ENCODE results near the gene CDK6.
A peak's percentile ranks its signal among the peaks of the same experiment; 100 is the strongest.

CDK6 gene

GRCh38 chr7:92639966-92640365, 196.4 kb downstream of the CDK6 start:
- DNase-seq: peak; percentile 92

GRCh38 chr7:92639213-92639896, 197.0 kb downstream of the CDK6 start:
- DNase-seq: peak; percentile 81

- DNase-seq: no peak
Observed at GRCh38 chr7:92636018-92636560, 200.3 kb downstream of the CDK6 start.

GRCh38 chr7:92635538-92635937, 200.8 kb downstream of the CDK6 start:
- DNase-seq: no peak

GRCh38 chr7:92634924-92635519, 201.4 kb downstream of the CDK6 start:
- DNase-seq: peak; percentile 69

- peak; percentile 88 for DNase-seq
Observed at GRCh38 chr7:92634205-92634604, 202.2 kb downstream of the CDK6 start.

GRCh38 chr7:92633211-92633906, 203.0 kb downstream of the CDK6 start:
- peak; percentile 79 for DNase-seq

GRCh38 chr7:92632791-92633190, 203.6 kb downstream of the CDK6 start:
- DNase-seq: no peak

- no peak for DNase-seq
Observed at GRCh38 chr7:92631850-92632487, 204.4 kb downstream of the CDK6 start.

GRCh38 chr7:92631067-92631849, 205.1 kb downstream of the CDK6 start:
- DNase-seq: no peak

- no peak for DNase-seq
Observed at GRCh38 chr7:92629779-92630178, 206.6 kb downstream of the CDK6 start.

GRCh38 chr7:92627956-92628355, 208.4 kb downstream of the CDK6 start:
- DNase-seq: no peak

GRCh38 chr7:92626281-92626809, 210.0 kb downstream of the CDK6 start:
- DNase-seq: no peak

- DNase-seq: no peak
Observed at GRCh38 chr7:92625617-92626016, 210.8 kb downstream of the CDK6 start.

- DNase-seq: no peak
Observed at GRCh38 chr7:92624298-92624996, 211.9 kb downstream of the CDK6 start.

GRCh38 chr7:92623544-92623943, 212.8 kb downstream of the CDK6 start:
- DNase-seq: peak; percentile 83

- no peak for DNase-seq
Observed at GRCh38 chr7:92622685-92623084, 213.7 kb downstream of the CDK6 start.

GRCh38 chr7:92622030-92622429, 214.3 kb downstream of the CDK6 start:
- DNase-seq: no peak

GRCh38 chr7:92621561-92622023, 214.8 kb downstream of the CDK6 start:
- DNase-seq: peak; percentile 39

GRCh38 chr7:92621026-92621540, 215.3 kb downstream of the CDK6 start:
- DNase-seq: peak; percentile 85

GRCh38 chr7:92615861-92616260, 220.5 kb downstream of the CDK6 start:
- DNase-seq: peak; percentile 86
